Peyer's patch (tissue), 4 donors: ENCODE results near the gene SAP130. TPM values are rescaled to one million over a fixed set of nuclear protein-coding genes. Genes with fewer than 3 reads are reported as not detected.

Source experiments
- DNase-seq, 3 donors: peaks; one replicate each; pipeline ENCODE4 v3.0.0-alpha.2; 2017 to 2019
- H3K27ac ChIP-seq, 4 donors: fragments of 200-600 bp; sonication (generic); one replicate each; pipeline ENCODE4 v1.5.1; 2016 to 2019
- H3K27me3 ChIP-seq, 2 donors: fragments of 200-600 bp; sonication (generic); one replicate each; pipeline ENCODE4 v1.5.1; 2019
- H3K36me3 ChIP-seq, 3 donors: fragments of 200-600 bp; sonication (generic); one replicate each; pipeline ENCODE4 v1.5.1; 2016 to 2019
- H3K4me1 ChIP-seq, 4 donors: fragments of 200-600 bp; sonication (generic); one replicate each; pipeline ENCODE4 v1.5.1; 2016 to 2019
- H3K4me3 ChIP-seq, 4 donors: fragments of 200-600 bp; sonication (generic); 1 replicate in 3 of 4; 2 replicates in 1 of 4; pipeline ENCODE4 v1.5.1; 2016 to 2019; ENCODE audit warnings: mild to moderate bottlenecking in 1 of 4
- H3K9me3 ChIP-seq, 4 donors: fragments of 200-600 bp; sonication (generic); one replicate each; pipeline ENCODE4 v1.5.1; 2016 to 2019; ENCODE audit warnings: mild to moderate bottlenecking in 1 of 4
- CTCF ChIP-seq, 6 experiments: fragments of 450-650 bp in 4 of 6; fragments of 200-600 bp in 2 of 6; sonication (generic) in 1 of 6; IDR thresholded peaks; one replicate each; pipeline ENCODE4 v1.5.1; 2017 to 2019; ENCODE audit warnings: antibody characterized with exemption in 6 of 6, mild to moderate bottlenecking in 3 of 6, moderate library complexity in 1 of 6
- POLR2A ChIP-seq, 2 donors: fragments of 450-650 bp; IDR thresholded peaks; one replicate each; pipeline ENCODE4 v1.5.1; 2017; ENCODE audit warnings: antibody characterized with exemption in 2 of 2, mild to moderate bottlenecking in 2 of 2, moderate library complexity in 2 of 2
- total RNA-seq, 4 donors: library from RNA; depleted of rRNA; stranded (reverse); fragments of >200 nt; gene quantifications; one replicate each; pipeline ENCODE4 v1.1.0, GENCODE V29; 2016

Gene SAP130
- total RNA-seq, 4 donors from 2014 or later: 9.3 to 20.4 (median 15.6) TPM

- H3K36me3 ChIP-seq: peaks cover 0 to 58% (median 0%) of the 10 kb centered on the region in 3 donors
Measured at GRCh38 chr2:127940641-127941040, 87.2 kb downstream of the SAP130 start.

GRCh38 chr2:127935337-127935736 lies 92.5 kb downstream of the SAP130 start:
- DNase-seq: no peak
- TF ChIP-seq CTCF (IDR thresholded peaks at IDR 0.05) (no peak), POLR2A (IDR thresholded peaks at IDR 0.05) (no peak)
- no peak overlapping the region for H3K4me3 ChIP-seq
- H3K9me3 ChIP-seq: no peaks in the 10 kb centered on the region
- H3K4me1 ChIP-seq: no peaks in the 10 kb centered on the region
- no peaks in the 10 kb centered on the region for H3K27me3 ChIP-seq
- H3K27ac ChIP-seq: no peak overlapping the region
- H3K36me3 ChIP-seq: peaks cover 0 to 5% (median 0%) of the 10 kb centered on the region in 3 donors

More at GRCh38 chr2:127940641-127941040, 87.2 kb downstream of the SAP130 start:
- DNase-seq: no peak
- Histone ChIP-seq H3K4me1 (no peaks in the 10 kb centered on the region), H3K27me3 (no peaks in the 10 kb centered on the region), H3K27ac (no peak overlapping the region), H3K9me3 (no peaks in the 10 kb centered on the region), H3K4me3 (no peak overlapping the region)
- TF ChIP-seq CTCF (IDR thresholded peaks at IDR 0.05) (no peak), POLR2A (IDR thresholded peaks at IDR 0.05) (no peak)

GRCh38 chr2:127932199-127932876 lies 95.5 kb downstream of the SAP130 start:
- H3K36me3 ChIP-seq: no peaks in the 10 kb centered on the region
- H3K27ac ChIP-seq: no peak overlapping the region
- TF ChIP-seq POLR2A (IDR thresholded peaks at IDR 0.05) (no peak), CTCF (IDR thresholded peaks at IDR 0.05) (no peak)
- no peak for DNase-seq
- no peaks in the 10 kb centered on the region for H3K4me1 ChIP-seq
- H3K9me3 ChIP-seq: no peaks in the 10 kb centered on the region
- H3K27me3 ChIP-seq: no peaks in the 10 kb centered on the region
- H3K4me3 ChIP-seq: no peak overlapping the region

GRCh38 chr2:127929449-127929848 lies 98.4 kb downstream of the SAP130 start:
- DNase-seq: no peak

GRCh38 chr2:127927384-127927783 lies 100.5 kb downstream of the SAP130 start:
- no peak for DNase-seq
- TF ChIP-seq CTCF (IDR thresholded peaks at IDR 0.05) (no peak), POLR2A (IDR thresholded peaks at IDR 0.05) (no peak)
- Histone ChIP-seq H3K4me3 (no peak overlapping the region), H3K36me3 (no peaks in the 10 kb centered on the region), H3K9me3 (no peaks in the 10 kb centered on the region), H3K27ac (no peak overlapping the region), H3K27me3 (no peaks in the 10 kb centered on the region), H3K4me1 (no peaks in the 10 kb centered on the region)

More at GRCh38 chr2:127929449-127929848, 98.4 kb downstream of the SAP130 start:
- no peaks in the 10 kb centered on the region for H3K9me3 ChIP-seq
- H3K27ac ChIP-seq: no peak overlapping the region
- H3K27me3 ChIP-seq: no peaks in the 10 kb centered on the region
- H3K36me3 ChIP-seq: no peaks in the 10 kb centered on the region
- no peak overlapping the region for H3K4me3 ChIP-seq
- TF ChIP-seq POLR2A (IDR thresholded peaks at IDR 0.05): no peak
- TF ChIP-seq CTCF (IDR thresholded peaks at IDR 0.05): no peak
- no peaks in the 10 kb centered on the region for H3K4me1 ChIP-seq
